GM23338 (cell line): ENCODE results near the gene IFI27.

Experiments used
- REST ChIP-seq: IDR thresholded peaks from one replicate; pipeline ENCODE4 v1.6.1; 2018; ENCODE audit warnings: antibody characterized with exemption; ENCODE audit not compliant: unreplicated experiment
- TF ChIP-seq, protein P1 (sequence below), 2 experiments: fragments of 200-600 bp in 1 of 2; sonication (generic) in 1 of 2; conservative IDR thresholded peaks; 2 replicates each; pipeline versions ENCODE4 v1.5.1 to v1.6.1; 2016 to 2017; ENCODE audit warnings: antibody characterized with exemption in 2 of 2, low read depth in 2 of 2, mild to moderate bottlenecking in 2 of 2, moderate library complexity in 1 of 2

DNA sequence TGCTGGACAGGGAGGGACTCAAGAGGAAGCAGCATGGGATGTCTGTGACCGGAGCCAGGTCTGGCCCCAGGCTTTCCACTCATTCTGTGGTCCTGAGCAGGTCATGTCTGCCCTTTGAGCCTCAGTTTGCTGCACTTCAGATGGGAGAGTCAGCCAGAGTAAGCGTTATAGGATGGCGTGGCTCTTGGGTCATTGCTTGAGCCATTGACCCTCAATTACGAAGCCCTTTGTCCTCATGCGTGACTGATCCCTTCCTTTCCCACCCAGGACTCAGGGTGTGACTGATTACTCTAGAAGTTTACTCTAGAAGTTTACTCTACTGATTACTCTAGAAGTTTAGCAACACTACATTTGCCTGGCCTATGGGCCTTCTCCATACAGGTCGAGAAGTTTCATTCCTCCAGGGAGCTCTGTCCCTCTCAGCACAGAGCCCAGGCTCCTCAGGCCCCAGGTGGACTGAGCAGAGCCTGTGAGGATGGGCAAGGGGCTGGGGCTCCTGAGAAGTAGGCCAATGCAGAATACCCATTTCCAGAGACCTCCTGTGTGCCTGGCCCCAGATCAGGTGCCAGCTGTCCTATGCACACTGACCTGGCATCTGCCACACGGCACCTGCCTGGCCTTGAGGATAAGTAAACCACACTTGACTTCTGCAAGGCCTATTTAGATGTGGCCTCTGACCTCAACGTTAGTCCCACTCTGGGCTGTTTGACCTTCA is 7.6 kb upstream of the IFI27 start:
- TF ChIP-seq, protein P1, sequence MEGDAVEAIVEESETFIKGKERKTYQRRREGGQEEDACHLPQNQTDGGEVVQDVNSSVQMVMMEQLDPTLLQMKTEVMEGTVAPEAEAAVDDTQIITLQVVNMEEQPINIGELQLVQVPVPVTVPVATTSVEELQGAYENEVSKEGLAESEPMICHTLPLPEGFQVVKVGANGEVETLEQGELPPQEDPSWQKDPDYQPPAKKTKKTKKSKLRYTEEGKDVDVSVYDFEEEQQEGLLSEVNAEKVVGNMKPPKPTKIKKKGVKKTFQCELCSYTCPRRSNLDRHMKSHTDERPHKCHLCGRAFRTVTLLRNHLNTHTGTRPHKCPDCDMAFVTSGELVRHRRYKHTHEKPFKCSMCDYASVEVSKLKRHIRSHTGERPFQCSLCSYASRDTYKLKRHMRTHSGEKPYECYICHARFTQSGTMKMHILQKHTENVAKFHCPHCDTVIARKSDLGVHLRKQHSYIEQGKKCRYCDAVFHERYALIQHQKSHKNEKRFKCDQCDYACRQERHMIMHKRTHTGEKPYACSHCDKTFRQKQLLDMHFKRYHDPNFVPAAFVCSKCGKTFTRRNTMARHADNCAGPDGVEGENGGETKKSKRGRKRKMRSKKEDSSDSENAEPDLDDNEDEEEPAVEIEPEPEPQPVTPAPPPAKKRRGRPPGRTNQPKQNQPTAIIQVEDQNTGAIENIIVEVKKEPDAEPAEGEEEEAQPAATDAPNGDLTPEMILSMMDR (conservative IDR thresholded peaks at IDR 0.05; ENCODE audit: low read depth in 2 of 2), result no peak
- no peak for TF ChIP-seq REST
